Activated T-helper 1 cell treated with Interleukin-2 at 50 U/mL for 16 hours (primary cell): ENCODE measurements around the gene CDR2.
"Not testable (repeated sequence)": the region's sequence is repeated elsewhere in the genome, so short reads cannot be mapped to it uniquely, and the experiment has no call there.

ENCODE experiments used
- DNase-seq: peaks from one replicate; pipeline ENCODE4 v3.0.0-alpha.2; 2020; ENCODE audit warnings: low read depth

Gene CDR2

GRCh38 chr16:22352723-22353122 is 21.7 kb downstream of the CDR2 start:
- no peak for DNase-seq

- DNase-seq: no peak
Observed at GRCh38 chr16:22352140-22352539, 22.3 kb downstream of the CDR2 start.

- DNase-seq: not testable (repeated sequence)
Observed at GRCh38 chr16:22351017-22351416, 23.4 kb downstream of the CDR2 start.

GRCh38 chr16:22348291-22348690 is 26.1 kb downstream of the CDR2 start:
- no peak for DNase-seq

- DNase-seq: no peak
Observed at GRCh38 chr16:22347100-22347820, 27.2 kb downstream of the CDR2 start.

- DNase-seq: no peak
Observed at GRCh38 chr16:22346483-22346882, 27.9 kb downstream of the CDR2 start.

GRCh38 chr16:22342082-22342481 is 32.3 kb downstream of the CDR2 start:
- DNase-seq: no peak

- DNase-seq: no peak
Observed at GRCh38 chr16:22340945-22341344, 33.5 kb downstream of the CDR2 start.

GRCh38 chr16:22337849-22338635 is 36.4 kb downstream of the CDR2 start:
- DNase-seq: no peak

GRCh38 chr16:22337045-22337444 is 37.4 kb downstream of the CDR2 start:
- DNase-seq: no peak

- DNase-seq: no peak
Observed at GRCh38 chr16:22336581-22336980, 37.8 kb downstream of the CDR2 start.

GRCh38 chr16:22335668-22336246 is 38.7 kb downstream of the CDR2 start:
- DNase-seq: no peak

- DNase-seq: no peak
Observed at GRCh38 chr16:22333457-22333994, 40.9 kb downstream of the CDR2 start.

- no peak for DNase-seq
Observed at GRCh38 chr16:22330326-22330725, 44.1 kb downstream of the CDR2 start.

GRCh38 chr16:22329199-22329695 is 45.2 kb downstream of the CDR2 start:
- DNase-seq: no peak

GRCh38 chr16:22328081-22328725 is 46.2 kb downstream of the CDR2 start:
- no peak for DNase-seq

GRCh38 chr16:22327446-22327775 is 47.0 kb downstream of the CDR2 start:
- no peak for DNase-seq

GRCh38 chr16:22326771-22327445 is 47.5 kb downstream of the CDR2 start:
- DNase-seq: no peak

GRCh38 chr16:22326369-22326652 is 48.1 kb downstream of the CDR2 start:
- DNase-seq: no peak

GRCh38 chr16:22325598-22326368 is 48.6 kb downstream of the CDR2 start:
- DNase-seq: no peak
